ENCODE data around the gene SSTR1.

Gene SSTR1

DNA sequence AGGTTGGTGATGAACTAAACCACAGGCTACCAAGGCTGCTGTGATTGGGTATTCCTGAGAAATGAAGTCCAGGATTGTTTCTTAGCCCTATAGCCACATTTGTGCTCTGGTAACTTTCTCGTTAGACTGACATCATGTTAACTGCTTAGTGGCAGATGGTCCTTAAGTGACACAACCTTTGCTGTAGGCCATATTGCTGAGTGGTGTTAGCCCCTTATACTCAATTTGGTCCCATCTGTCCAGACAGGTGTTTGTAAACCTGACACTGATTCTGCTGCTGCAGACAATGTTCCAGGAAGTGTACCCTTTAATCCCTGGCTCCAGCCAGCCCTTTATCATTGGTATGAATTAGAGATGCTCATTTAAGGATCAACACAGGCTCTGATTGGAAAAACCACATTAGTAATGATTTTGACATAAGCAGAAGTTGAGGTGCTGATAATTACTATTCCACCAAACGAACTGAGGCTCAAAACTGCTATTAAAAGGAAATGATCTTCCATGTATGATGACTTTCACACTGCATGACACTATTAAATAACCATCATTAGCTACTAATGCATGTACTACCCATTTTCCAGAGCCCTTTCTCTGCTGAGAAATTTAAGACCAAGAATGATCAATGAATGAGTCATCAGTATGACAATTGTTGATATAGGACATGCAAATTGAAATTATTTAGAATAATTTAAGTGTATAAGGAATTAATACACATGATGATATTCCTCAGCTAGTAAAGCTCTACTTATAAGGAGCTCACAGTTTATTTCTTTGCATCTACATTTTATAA lies 3.6 kb upstream of the SSTR1 start:
- no peak for DNase-seq

DNA sequence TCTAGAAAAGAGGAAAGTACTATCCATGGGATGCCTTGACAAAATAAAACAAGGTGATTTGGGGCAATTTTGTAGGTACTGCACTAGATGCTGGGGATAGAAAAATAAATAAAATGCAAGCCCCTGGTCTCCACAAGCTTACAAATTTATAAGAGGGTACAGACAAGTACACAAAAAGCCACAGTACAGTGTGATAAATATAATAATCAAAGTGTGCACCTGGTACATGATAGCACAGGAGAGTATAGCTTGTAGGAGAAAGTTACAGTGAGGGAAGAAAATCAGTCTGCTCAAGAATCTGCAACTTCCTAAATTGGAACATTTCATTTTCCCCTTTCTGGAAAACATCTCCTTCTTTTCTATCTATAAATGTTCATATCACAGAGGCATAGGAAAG lies 3.0 kb upstream of the SSTR1 start:
- no peak for DNase-seq

DNA sequence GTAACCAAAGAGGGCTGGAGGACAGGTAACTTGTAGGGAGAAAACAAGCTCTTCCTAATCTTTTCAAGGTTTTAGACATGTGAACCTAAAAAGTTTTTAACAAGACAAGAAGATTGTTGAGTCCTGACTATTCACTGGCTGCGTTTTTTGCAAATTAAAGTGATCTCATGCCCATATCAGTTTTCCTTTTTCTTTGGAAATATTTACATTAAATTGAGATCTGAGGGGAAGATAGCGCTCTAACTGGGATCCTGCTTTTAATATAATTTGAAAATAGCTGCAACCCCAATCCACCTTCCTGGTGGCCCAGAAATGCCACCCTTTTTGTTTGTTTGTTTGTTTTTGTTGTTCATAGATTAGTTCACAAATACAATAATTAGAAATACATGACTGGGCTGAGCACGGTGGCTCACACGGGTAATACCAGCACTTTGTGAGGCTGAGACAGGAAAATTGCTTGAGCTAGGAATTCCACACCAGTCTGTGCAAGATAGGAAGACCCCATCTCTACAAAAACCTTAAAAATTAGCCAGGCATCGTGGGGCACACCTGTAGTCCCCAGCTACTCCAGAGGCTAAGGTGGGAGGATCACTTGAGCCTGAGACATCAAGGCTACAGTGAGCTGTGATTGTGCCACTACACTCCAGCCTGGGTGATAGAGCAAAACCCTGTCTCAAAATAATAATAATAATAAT lies 2.4 kb upstream of the SSTR1 start:
- no peak for DNase-seq

DNA sequence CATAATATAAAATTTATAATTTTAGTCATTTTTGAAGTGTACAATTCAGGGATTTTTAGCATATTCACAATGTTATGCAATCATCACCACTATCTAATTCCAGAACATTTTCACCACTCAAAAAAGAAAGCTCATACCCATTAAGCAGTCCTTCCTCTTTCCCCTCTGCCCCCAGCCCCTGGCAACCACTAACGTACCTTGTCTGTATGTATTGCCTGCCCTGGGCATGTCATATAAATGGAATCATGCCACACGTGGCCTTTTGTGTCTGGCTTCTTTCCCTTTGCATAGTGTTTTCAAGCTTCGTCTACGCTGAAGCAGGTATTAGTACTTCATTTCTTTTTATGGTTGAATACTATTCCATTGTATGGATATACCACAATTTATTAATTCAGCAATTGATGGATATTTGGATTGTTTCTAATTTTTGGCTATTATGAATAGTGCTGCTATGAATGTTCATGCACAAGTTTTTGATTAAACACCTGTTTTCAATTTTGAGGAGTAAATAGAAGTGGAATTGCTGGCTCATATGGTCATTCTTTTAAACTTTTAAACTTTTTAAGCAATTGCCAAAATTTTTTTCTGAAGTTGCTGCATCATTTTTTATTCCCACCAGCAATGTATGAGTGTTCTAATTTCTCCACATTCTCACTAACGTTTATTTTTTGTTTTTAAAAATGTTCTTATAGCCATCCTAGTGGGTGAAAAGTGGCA lies 1.6 kb upstream of the SSTR1 start:
- DNase-seq: no peak

DNA sequence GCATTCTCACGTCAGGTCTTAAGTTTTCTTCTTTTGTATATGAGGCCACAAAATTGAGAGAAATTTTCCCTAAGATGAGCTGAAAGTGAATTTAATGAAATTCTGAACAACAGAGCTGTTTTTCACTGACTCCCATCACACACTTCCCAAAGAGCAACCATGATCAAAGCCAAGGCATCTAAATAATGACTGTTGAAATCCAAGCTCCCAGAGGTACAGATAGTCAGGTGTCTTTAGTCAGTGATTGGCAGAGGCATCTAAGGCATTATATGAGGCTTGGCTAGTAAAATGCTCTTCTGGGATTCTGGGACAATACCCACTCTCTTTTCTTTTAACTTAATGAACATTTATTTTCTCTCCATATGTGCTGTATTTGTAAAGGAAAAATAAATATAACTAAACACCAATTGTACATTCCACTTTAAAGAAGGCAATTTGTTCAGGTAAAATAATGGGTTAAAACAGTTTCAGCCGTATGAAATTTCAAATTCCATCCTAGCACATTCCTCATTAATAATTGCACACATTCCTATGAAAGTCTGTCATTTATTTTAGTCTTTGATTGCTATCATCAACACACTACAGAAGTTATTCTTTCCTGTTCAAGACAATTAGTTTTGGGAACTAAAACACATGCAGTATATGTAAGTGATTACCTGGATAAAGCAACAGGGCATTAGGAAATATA lies 871 bp upstream of the SSTR1 start:
- no peak for DNase-seq

DNA sequence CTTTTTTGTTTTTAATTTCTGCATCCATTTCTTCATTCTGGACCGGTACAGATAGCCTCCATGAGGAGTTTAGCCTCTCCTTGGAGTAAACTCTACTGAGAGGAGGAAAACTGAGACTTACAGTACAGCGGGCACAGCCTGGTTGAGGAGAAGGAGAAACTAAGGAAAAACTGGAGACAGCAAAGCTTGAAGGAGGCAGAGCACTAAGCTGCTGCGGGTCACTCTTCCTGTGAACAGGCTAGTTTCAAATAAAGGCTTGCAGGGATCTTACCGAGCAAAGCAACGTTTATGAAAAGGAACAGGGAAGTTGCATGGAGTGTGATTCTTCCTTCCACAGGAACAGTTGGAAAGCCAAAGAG lies 348 bp upstream of the SSTR1 start:
- DNase-seq: no peak

DNA sequence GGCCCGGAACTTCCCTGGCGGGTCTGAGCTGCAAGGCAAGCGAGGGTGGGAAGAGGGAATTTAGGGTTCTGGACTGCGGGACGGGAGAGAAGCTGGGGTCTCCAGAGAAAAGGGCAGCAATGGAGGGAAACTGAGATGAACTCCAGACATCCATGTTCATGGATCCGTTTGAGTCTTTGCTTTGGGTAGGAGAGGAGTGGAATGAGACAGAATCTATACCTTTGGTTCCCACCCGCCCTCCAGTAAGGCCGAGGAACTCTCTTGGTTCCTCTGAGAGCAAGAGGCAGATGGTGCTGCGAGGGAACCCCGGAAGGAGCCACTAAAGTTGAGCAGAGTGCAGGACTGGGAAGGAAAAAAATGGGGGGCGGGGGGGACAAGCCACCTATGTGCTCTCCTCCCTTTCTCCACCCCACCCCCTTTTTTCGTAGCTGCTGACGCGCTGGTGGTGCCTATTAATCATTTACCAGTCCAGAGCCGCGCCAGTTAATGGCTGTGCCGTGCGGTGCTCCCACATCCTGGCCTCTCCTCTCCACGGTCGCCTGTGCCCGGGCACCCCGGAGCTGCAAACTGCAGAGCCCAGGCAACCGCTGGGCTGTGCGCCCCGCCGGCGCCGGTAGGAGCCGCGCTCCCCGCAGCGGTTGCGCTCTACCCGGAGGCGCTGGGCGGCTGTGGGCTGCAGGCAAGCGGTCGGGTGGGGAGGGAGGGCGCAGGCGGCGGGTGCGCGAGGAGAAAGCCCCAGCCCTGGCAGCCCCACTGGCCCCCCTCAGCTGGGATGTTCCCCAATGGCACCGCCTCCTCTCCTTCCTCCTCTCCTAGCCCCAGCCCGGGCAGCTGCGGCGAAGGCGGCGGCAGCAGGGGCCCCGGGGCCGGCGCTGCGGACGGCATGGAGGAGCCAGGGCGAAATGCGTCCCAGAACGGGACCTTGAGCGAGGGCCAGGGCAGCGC lies 1.2 kb downstream of the SSTR1 start:
- no peak for DNase-seq

DNA sequence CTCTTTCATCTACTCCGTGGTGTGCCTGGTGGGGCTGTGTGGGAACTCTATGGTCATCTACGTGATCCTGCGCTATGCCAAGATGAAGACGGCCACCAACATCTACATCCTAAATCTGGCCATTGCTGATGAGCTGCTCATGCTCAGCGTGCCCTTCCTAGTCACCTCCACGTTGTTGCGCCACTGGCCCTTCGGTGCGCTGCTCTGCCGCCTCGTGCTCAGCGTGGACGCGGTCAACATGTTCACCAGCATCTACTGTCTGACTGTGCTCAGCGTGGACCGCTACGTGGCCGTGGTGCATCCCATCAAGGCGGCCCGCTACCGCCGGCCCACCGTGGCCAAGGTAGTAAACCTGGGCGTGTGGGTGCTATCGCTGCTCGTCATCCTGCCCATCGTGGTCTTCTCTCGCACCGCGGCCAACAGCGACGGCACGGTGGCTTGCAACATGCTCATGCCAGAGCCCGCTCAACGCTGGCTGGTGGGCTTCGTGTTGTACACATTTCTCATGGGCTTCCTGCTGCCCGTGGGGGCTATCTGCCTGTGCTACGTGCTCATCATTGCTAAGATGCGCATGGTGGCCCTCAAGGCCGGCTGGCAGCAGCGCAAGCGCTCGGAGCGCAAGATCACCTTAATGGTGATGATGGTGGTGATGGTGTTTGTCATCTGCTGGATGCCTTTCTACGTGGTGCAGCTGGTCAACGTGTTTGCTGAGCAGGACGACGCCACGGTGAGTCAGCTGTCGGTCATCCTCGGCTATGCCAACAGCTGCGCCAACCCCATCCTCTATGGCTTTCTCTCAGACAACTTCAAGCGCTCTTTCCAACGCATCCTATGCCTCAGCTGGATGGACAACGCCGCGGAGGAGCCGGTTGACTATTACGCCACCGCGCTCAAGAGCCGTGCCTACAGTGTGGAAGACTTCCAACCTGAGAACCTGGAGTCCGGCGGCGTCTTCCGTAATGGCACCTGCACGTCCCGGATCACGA lies 2.2 kb downstream of the SSTR1 start:
- peak; percentile 53 for DNase-seq

DNA sequence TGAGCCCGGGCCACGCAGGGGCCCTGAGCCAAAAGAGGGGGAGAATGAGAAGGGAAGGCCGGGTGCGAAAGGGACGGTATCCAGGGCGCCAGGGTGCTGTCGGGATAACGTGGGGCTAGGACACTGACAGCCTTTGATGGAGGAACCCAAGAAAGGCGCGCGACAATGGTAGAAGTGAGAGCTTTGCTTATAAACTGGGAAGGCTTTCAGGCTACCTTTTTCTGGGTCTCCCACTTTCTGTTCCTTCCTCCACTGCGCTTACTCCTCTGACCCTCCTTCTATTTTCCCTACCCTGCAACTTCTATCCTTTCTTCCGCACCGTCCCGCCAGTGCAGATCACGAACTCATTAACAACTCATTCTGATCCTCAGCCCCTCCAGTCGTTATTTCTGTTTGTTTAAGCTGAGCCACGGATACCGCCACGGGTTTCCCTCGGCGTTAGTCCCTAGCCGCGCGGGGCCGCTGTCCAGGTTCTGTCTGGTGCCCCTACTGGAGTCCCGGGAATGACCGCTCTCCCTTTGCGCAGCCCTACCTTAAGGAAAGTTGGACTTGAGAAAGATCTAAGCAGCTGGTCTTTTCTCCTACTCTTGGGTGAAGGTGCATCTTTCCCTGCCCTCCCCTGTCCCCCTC lies 3.0 kb downstream of the SSTR1 start:
- no peak for DNase-seq

DNA sequence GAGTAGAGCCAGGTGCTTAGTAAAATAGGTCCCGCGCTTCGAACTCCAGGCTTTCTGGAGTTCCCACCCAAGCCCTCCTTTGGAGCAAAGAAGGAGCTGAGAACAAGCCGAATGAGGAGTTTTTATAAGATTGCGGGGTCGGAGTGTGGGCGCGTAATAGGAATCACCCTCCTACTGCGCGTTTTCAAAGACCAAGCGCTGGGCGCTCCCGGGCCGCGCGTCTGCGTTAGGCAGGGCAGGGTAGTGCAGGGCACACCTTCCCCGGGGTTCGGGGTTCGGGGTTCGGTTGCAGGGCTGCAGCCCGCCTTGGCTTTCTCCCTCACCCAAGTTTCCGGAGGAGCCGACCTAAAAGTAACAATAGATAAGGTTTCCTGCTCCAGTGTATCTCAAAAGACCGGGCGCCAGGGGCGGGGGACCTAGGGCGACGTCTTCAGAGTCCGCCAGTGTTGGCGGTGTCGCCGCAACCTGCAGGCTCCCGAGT lies 3.6 kb downstream of the SSTR1 start:
- no peak for DNase-seq

DNA sequence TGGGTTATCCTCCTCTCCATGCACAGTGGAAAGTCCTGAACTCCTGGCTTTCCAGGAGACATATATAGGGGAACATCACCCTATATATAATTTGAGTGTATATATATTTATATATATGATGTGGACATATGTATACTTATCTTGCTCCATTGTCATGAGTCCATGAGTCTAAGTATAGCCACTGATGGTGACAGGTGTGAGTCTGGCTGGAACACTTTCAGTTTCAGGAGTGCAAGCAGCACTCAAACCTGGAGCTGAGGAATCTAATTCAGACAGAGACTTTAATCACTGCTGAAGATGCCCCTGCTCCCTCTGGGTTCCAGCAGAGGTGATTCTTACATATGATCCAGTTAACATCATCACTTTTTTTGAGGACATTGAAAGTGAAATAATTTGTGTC lies 4.4 kb downstream of the SSTR1 start:
- DNase-seq: no peak

DNA sequence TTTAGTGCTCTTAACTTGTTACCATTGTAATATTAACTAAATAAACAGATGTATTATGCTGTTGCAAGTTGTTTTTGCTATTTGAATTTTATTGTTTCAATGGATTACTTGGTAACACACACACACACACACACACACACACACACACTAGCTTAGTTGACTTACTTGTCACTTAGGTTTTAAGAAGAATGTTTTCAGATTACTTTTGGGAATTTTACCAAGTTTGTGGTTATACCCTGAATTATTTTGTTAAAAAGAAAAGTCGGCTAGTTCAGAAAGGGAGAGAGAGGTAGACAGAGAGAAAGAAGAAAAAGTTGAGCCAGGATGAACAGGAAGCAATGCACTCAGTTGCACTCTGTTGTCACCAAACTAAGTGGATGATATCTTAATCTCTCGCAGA lies 5.3 kb downstream of the SSTR1 start:
- DNase-seq: no peak

DNA sequence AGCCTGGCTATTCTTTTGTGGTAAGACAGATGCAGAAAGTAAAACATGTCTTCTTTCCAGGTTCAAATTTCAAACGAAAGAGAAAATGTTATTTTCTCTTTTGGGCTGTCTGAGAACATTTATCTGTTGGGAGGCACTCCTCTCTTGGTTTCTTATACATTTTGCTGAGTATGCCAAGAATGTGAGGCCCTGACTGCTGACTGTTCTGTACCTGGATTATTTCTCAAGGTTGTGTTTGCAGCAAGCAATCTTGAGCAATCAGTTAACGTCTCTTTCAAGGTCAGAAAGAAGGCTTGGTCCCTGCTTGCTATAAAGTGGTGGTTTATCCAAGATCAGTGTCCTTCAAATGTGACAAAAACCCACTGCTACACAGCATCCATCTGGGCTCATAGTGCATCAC lies 9.8 kb downstream of the SSTR1 start:
- DNase-seq: no peak

DNA sequence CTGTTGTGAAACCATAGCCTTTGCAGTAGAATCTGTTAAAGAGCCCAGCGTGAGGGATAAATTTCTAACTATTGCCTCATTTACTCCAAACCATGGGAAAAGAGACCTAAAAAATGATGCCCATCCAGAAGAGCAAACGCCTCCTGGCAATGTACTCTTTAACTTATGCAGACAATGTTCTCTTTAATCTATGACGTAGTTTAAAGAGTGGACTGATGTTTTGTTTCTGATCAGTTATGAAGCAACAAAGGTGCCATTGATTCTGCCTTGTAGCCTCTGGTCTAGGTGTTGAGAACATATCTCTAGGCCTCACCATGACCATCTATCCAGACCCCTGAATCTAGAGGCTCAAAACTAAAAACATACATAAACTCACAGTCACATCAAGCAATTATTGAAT lies 13.4 kb downstream of the SSTR1 start:
- no peak for DNase-seq

DNA sequence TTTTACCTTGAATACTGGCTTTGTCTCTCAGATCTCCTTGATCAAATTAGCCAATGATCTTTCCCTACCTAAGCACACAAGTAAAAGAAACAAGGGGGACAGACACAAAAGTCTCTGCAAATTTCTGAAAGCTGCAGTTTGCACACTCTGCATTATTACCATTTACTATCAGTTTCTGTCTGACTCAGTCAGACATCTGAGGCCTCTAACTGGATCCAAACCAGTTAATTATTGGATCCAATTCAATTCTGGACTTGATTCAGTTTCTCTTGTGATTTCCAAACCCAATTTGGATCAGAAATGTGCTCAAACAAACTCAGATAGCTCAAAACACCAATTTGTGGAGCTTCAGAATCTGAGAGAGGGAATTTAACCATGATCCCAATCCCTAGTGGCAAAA lies 16.6 kb downstream of the SSTR1 start:
- no peak for DNase-seq

DNA sequence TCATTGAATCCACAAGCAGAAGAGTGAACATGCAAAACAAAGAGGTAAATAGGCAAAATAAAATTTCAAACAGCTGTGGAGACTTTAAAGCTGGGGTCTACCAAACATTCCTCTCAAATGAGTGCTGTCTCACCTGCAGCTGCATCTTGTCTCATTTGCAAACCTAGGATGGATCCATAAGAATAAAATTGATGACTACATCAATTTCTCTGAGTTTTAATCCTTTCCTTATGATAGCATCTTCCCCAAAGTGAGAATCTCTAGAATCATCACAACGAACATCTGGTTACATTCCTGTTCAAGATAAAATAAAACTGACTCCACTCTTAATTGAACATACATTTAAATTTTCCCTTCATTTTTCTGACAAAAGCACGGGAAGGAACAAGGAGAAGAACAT lies 18.2 kb downstream of the SSTR1 start:
- DNase-seq: no peak

DNA sequence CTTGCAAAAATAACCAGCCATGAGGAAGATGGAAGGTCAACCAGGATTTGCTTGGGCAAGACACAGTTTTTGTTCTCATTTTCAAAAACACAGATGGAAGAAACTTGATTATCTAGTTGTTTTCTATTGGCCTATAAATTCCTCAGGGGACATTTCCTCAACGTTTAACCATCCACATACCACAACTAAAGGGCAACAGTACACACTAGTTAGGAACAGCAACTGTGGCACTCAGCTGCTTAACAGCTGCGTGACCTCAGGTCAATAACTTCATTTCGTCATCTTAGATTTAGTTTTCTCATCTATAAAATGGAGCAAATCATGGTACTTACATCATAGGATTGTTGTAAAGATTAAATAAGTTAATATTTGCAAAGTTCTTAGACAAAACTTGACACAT lies 18.7 kb downstream of the SSTR1 start:
- no peak for DNase-seq

DNA sequence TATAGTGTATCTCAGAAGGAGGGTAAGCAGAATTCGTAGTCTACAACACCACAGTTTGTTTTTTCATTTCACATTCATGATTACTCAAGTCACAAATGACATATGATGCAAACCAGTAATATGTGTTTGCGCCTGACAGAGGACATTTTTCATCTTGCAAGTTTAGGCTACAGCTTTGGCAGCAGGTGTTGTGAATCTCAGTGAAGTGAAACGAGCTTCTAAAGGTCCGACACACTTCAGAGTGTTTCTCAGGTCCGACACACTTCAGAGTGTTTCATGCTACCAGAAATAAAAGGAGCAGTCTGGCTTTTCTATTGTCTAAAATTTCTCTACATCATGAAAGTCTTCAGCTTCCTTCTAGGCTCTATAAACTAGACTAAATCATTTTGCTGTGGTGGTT lies 25.5 kb downstream of the SSTR1 start:
- no peak for DNase-seq

DNA sequence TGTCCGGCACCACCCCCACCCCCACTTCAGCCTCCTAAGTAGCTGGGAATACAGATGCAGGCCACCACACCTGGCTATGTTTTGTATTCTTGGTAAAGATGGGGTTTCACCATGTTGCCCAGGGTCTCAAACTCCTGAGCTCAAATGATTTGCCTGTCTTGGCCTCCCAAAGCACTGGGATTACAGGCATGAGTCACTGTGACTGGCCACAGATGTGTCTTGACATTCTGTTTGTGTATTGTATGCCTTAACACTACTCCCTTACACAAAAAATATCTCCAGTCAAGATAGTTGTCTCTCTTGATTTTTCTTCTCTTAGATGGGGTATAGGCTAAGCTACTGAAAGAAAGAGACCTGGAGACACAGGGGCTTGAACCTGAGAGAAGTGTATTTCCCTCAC lies 30.6 kb downstream of the SSTR1 start:
- no peak for DNase-seq

DNA sequence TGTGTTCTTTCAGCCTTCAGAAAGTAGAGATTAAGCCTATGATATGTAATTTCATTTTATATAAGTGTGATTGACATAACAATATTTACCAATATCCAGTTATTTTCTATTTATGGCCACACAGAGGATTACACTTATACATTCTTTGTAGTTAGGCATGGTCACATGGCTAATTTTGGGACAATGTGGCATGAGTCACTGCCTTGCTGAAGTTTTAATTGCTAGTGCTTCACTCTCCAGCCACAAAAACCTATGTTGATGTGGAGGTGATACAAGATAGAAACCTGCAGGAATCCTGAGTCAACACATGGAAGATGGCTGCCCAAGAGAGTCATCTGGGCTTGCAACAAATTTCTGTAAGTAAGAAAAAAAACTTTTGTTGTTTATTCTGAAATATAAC lies 31.2 kb downstream of the SSTR1 start:
- DNase-seq: no peak
